Measurements from ENCODE around the gene PITX2.

DNA sequence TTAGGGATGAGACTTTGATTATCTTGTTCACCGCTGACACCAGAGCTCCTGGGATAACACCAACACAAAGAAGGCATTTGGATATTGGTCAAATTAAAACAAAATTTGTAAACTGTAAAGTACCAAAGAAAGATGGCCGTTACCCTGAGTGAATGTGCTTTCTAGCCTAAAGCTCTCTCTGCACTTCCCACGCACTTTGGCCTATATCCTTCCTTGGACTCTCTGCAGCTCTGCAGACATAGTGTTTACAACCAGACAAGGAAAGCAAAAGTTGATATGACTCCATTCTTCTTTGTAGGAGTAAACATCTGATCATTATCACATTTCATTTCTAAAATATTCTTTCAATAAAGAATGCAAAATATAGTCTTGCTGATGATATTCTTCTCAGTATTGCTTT is 44.8 kb upstream of the PITX2 start:
- TF ChIP-seq EZH2 (IDR thresholded peaks at IDR 0.05; ENCODE audit: insufficient read depth, poor library complexity, severe bottlenecking) (no peak), EZH2phosphoT487 (IDR thresholded peaks at IDR 0.05; ENCODE audit: insufficient read depth, low read depth) (no peak)
